ENCODE measurements around the gene SHLD1.
"Not testable (repeated sequence)": the region's sequence is repeated elsewhere in the genome, so short reads cannot be mapped to it uniquely, and the experiment has no call there.

Gene SHLD1

DNA sequence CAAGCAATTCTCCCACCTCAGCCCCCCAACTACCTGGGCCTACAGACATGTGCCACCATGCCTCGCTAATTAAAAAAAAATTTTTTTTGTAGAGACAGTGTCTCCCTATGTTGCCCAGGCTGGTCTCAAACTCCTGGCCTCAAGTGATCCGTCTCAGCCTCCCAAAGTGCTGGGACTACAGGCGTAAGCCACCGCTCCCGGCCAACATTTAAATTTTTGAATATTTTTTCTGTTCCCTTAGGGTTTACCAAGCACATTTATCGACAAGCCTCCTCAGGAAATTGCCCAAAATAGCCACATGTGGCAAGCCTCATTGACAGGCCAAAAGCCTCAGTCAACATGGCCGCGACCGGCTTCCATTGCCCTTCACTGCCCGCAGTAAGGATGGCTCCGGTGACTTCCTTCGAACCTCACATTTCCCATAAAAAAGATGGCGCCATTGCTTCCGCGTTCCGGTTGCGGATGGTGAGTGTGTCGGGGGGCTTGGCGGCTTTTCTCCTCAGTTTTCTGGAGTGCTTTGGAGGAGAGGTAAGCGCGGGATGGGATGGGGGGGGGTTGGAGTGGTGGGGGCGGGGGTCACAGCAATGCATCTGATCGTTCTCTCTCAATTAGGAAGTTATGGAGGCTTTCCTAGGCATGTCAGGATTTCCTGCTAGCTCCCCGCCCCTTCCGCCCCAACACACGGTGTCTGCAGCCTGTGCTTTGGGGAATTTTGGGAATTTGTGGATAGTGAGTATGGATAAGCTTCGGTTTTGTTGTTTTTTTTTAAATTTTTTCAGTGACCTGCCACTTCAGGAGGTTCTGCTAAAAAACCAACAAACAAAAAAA, at the start of gene SHLD1:
TSS of gene SHLD1 (plus strand) at position 450 of the 828 bp plus-strand sequence. CDS start 22,465 bp downstream, outside the sequence.
- DNase-seq: peak; percentile 83 to 94

DNA sequence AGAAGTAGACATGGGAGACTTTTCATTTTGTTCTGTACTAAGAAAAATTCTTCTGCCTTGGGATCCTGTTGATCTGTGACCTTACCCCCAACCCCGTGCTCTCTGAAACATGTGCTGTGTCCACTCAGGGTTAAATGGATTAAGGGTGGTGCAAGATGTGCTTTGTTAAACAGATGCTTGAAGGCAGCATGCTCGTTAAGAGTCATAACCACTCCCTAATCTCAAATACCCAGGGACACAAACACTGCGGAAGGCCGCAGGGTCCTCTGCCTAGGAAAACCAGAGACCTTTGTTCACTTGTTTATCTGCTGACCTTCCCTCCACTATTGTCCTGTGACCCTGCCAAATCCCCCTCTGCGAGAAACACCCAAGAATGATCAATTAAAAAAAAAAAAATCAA, 47.9 kb upstream of the SHLD1 start:
- not testable (repeated sequence) for DNase-seq

DNA sequence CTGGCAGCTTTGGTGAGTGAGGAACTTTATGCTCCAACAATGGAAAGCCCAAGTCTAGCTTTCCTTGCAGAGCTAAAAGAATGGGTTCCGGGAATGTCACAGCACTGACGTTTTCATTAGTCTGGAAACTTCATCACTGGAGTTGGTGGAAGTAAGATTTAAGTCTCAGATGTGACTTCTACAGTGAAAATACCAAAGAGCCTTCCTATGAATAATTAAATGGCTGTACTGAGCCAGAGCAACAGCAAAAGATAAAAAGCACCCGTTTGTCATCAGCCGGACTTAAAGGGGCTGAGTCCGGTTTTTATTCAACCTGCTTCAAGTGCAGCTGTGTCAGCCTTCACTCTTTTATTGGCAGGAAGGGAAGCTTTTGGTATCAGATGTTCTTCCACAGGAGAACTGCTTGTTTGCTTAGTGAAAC, 46.5 kb upstream of the SHLD1 start:
- no peak for DNase-seq

DNA sequence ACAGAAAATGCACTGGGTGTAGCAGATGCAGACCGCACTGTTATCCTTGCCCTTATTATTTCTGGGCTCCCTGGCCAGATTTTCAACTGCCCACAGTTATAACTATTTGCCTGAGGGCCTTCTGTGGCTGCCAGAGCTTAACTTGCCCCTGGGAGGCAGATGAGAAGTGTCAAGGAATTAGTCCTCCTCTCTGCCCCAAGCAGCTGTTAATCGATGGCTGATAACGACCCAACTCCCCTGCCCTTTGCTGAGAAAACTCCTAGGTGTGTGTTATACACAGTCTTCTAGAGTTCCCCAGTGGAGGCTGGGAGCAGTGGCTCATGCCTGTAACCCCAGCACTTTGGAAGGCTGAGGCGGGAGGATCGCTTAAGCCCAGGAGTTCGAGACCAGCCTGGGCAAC, 44.4 kb upstream of the SHLD1 start:
- no peak for DNase-seq

- DNase-seq: no peak
Observed at GRCh38 chr20:5706797-5707196, 43.4 kb upstream of the SHLD1 start.

GRCh38 chr20:5710551-5710950, 39.6 kb upstream of the SHLD1 start:
- no peak for DNase-seq

GRCh38 chr20:5714261-5715041, 35.8 kb upstream of the SHLD1 start:
- no peak for DNase-seq

DNA sequence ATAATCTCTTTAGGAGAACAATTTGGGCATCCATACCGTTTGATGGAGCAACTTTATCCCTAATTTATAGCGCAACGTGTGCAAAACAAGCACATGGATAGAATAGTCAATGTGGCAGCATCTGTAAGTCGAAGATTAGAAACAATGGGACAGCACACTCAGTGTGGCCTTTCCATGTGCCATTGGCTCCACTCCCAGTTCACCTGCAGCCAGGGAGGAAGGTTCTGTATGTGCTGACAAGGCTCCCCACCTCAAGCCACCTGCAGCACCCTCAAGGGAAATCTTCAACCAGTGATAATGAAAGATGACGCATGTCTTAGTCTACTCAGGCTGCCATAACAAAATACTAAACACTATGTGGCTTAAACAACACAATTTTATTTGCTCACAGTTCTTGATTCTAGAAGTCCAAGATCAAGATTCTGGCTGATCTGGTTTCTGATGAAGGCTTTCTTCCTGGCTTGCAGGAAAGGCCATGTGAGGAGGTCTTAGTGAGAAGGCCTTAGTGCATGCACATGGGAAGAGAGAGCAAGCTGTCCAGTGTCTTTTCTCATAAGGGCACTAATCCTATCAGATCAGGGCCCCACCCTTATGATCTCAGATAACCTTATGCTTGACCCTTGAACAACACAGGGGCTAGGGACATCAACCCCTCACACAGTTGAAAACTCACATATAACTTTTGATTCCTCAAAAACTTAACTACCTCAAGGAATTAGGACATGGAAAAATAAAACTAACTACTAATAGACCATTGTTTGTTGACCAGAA, 34.9 kb upstream of the SHLD1 start:
- DNase-seq: no peak

DNA sequence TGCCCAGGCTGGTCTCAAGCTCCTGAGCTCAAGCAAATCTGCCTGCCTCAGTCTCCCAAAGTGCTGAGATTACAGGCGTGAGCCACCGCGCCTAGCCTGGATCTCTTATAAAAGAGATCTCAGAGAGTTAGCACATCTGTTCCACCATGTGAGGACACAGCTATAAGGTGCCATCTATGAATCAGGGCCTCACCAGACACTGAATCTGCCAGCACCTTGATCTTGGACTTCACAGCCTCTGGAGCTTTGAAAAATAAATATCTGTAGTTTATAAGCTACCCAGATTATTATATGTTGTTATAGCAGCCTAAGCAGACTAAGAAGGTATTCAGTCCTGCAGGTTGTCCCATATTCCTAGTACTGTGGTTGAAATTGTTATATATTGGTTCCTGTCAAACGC, 33.2 kb upstream of the SHLD1 start:
- DNase-seq: no peak

DNA sequence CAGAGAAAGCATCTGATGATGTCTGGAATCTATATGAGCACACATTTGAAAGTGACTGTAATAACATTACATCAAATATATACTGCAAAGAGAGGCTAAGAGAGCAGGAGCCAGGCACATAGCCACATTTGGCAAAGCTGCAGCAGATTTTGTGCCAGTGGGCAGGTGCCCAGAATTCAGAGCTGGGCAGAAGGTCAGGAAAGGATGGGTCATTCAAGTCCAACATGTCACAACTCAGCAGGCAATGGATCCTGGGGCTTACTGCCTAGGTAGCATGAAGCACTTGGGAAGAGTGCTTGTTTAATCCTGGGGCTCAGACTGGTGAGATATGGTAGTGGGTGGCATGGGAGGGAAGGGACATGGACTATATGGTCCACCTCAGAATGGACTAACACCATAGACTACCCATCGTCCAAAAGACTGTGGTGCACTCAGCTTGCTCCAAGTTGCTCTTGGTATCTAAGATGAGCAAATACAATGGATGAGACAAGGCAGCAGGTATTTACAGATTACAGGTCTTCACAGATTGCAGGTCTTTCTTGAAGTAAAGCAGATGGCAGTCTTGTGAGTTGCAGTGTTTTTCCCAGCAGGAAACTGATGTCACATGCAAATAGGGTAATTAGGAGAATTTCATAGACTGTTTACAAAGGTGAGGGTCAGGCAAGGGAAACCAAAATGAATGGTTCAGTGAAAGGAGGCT, 31.2 kb upstream of the SHLD1 start:
- DNase-seq: no peak

DNA sequence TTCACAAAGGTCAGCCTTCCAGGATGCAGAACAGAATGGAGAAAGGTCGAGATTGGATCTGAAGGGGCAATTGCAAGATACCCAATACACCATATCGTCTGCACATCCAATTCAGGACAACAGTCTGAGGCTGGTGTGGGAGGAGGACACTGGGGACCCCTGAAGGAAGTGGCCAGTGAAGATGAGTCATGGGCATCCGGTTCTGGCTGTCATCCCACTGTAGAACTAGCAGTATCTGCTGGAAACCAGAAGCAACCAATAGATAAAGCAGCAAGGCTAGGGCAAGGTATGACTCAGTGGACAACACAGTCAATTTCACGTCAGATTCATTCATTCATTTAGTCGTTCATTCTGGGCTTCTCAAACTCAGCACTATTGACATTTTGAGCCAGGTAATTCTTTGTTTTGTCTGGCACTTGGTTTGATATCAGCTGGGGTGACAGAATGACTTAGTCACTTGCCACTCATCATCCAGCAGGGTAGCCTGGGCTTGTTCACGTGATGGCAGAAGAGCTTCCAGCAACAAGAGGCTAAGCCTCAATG, 30.3 kb upstream of the SHLD1 start:
- no peak for DNase-seq

DNA sequence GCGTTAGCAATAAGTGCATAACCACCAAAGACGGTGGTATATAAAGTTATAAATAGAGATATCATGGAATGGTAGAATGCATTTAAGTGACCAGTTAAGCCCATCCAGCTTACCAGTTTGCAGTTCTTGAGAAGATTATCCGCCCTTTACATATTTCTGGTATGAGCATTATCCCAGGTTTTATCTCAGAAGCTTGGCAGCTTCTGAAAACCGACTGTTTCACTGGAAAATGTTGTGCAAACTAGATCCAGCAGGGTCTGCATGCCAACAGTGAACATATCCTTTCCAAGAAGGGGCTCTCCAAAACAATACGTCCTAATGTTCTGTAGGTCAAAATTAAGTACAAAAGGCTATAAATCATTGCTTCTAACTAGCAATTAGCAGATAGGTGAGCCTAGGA, 29.5 kb upstream of the SHLD1 start:
- DNase-seq: no peak

DNA sequence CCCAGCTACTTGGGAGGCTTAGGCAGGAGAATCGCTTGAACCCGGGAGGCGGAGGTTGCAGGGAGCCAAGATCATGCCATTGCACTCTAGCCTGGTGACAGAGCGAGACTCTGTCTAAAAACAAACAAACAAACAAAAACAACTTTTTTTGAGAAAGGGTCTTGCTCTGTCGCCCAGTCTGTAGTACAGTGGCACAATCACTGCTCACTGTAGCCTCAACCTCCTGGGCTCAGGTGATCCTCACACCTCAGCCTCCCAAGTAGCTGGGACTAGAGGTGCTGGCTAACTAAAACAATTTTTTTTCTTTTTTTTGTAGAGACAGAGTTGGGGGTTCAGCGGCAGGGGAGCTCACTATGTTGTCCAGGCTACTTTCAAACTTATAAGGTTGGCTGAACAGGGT, 28.8 kb upstream of the SHLD1 start:
- not testable (repeated sequence) for DNase-seq

DNA sequence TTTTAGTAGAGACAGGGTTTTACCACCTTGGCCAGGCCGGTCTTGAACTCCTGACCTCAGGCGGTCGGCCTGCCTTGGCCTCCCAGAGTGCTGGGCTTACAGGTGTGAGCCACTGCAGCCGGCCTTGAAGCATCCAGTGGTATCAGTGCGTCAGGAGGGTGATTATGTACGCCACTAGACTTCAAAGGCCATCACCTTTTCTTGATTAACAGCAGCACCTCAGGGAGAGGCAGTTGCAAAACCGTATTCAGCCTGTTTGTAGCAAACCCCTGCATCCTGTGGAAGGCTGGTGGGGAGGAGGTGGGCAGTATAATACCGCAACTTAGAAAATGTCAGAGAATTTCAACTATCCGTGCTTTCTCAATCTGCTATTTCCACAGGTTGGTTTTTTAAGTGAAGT, 27.3 kb upstream of the SHLD1 start:
- no peak for DNase-seq

DNA sequence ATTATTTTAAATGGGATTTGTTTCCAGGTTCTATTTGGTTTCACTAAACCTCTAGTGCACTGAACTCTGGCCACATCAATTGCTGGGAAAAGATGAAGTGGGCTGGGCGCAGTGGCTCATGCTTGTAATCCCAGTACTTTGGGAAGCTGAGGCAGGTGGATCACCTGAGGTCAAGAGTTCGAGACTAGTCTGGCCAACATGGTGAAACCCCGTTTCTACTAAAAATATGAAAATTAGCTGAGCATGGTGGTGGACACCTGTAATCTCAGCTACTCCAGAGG, 25.1 kb upstream of the SHLD1 start:
- not testable (repeated sequence) for DNase-seq

DNA sequence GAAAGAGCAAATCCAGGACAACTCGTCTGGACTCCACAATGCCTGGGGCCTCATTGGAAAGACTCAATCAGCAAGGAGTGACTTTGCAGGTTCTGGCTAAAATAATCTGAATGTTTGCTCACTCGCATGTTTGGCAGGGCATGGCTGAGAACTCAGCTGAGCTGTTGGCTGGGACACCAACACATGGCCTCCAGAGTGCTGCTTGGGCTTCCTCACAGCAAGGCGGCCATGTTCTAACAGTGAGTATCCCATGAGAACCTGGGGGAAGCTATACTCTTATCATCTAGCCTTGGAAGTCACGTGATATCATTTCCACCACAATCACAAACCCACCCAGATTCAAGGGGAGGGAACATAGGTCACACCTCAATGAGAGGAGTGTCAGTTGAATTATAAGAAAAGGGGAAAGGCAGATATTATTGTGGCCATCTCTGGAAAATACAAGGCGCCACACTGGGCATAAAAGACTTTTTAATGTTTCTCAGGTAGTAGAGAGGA, 23.1 kb upstream of the SHLD1 start:
- DNase-seq: no peak

GRCh38 chr20:5729348-5729747, 20.9 kb upstream of the SHLD1 start:
- no peak for DNase-seq

- no peak for DNase-seq
Observed at GRCh38 chr20:5730131-5730530, 20.1 kb upstream of the SHLD1 start.

DNA sequence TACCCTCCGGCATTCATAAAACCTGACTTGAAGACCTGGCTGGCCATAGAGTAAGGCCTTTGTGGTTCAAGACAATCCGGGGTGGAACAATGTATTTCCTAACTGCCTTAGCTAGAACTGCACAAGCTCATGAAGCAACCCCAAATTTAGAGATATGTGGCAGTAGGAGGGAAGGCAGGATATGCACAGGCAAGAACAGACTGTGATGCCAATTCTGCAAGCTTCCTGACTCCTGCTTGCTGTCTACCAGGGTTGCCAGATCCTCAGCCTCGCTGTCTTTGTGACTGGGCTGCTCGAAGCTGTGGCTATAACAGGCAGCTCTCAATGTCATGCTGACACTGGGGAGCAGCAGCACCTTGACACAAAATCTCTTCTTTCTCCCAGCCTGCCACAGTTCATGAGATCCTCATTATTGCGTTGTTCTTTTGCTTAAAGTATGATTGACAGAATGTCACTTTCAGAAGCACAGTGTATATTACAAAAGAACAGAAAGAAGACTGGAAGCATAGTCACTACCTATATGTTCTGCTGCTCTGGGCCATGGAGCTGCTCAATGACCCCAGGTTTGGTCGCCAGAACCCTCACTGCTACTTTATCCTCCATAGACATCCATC, 18.3 kb upstream of the SHLD1 start:
- DNase-seq: no peak

DNA sequence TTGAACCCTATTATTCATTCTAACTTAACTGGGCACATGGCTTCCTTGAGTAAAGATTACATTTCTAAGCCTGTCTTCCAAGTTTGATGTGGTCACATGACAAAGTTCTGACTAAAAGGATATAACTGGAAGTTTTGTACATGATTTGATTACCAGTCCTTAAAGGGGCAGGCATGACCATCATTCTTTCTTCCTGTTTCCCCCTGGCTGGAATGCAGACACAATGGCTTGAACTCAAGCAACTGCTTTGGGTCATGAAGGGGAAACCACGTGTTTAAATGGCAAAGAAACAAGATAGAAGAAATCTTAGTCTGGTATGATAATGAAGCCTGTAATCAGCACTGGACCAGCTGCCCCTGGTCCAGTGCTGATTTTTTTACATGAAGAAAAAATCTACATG, 15.6 kb upstream of the SHLD1 start:
- no peak for DNase-seq

GRCh38 chr20:5735845-5736510, 14.2 kb upstream of the SHLD1 start:
- DNase-seq: no peak

GRCh38 chr20:5737619-5737953, 12.6 kb upstream of the SHLD1 start:
- no peak for DNase-seq
